Measurements from ENCODE around the gene STRBP.

DNA sequence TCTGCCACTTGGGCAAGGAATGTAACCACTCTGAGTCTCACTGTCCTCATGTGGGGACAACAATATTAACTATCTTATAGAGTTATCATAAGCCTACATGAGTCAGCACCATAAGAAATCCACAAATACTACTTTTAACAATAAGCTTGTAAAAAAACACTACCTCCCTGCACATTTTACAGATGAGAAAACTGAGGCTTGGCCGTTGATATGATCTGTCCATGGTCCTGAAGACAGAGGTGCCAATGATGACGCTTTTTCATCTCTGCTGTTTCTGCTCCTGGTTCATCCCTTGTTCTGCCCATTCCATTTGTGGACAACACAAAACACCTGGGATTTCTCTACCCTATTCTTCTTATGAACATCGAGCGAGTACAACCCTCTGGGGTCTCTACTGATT, 23.4 kb upstream of the STRBP start:
- no peak for TF ChIP-seq POLR2A (IDR thresholded peaks at IDR 0.05)
- TF ChIP-seq, protein P1, sequence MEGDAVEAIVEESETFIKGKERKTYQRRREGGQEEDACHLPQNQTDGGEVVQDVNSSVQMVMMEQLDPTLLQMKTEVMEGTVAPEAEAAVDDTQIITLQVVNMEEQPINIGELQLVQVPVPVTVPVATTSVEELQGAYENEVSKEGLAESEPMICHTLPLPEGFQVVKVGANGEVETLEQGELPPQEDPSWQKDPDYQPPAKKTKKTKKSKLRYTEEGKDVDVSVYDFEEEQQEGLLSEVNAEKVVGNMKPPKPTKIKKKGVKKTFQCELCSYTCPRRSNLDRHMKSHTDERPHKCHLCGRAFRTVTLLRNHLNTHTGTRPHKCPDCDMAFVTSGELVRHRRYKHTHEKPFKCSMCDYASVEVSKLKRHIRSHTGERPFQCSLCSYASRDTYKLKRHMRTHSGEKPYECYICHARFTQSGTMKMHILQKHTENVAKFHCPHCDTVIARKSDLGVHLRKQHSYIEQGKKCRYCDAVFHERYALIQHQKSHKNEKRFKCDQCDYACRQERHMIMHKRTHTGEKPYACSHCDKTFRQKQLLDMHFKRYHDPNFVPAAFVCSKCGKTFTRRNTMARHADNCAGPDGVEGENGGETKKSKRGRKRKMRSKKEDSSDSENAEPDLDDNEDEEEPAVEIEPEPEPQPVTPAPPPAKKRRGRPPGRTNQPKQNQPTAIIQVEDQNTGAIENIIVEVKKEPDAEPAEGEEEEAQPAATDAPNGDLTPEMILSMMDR (IDR thresholded peaks at IDR 0.05): no peak

Measured in prostate gland (tissue), 2 donors.